Nephron (organoid): ENCODE results near the gene SEZ6L.

Experiments
- H3K27ac Mint-ChIP-seq, 3 experiments: 2 replicates each; pipeline ENCODE4 v1.8.0; 2020; ENCODE audit warnings: mixed read lengths in 3 of 3, mild to moderate bottlenecking in 2 of 3, moderate library complexity in 1 of 3
- H3K27me3 Mint-ChIP-seq: 2 replicates; pipeline ENCODE4 v1.8.0; 2021; ENCODE audit warnings: low read depth, mild to moderate bottlenecking, moderate library complexity, mixed read lengths
- H3K36me3 Mint-ChIP-seq: 2 replicates; pipeline ENCODE4 v1.8.0; 2020; ENCODE audit warnings: low read depth, mixed read lengths
- H3K4me1 Mint-ChIP-seq: 2 replicates; pipeline ENCODE4 v1.8.0; 2020; ENCODE audit warnings: mixed read lengths
- H3K4me3 Mint-ChIP-seq, 3 experiments: 2 replicates each; pipeline ENCODE4 v1.8.0; 2020; ENCODE audit warnings: mild to moderate bottlenecking in 3 of 3, mixed read lengths in 3 of 3, moderate library complexity in 2 of 3
- H3K9me3 Mint-ChIP-seq: 2 replicates; pipeline ENCODE4 v1.8.0; 2020; ENCODE audit warnings: mixed read lengths
- TF ChIP-seq, protein P1 (sequence below), 3 experiments: fragments of 200-600 bp; sonication (generic); IDR thresholded peaks; one replicate each; pipeline ENCODE4 v1.5.0; 2021; ENCODE audit warnings: antibody characterized with exemption in 3 of 3; ENCODE audit not compliant: unreplicated experiment in 3 of 3

Gene SEZ6L

DNA sequence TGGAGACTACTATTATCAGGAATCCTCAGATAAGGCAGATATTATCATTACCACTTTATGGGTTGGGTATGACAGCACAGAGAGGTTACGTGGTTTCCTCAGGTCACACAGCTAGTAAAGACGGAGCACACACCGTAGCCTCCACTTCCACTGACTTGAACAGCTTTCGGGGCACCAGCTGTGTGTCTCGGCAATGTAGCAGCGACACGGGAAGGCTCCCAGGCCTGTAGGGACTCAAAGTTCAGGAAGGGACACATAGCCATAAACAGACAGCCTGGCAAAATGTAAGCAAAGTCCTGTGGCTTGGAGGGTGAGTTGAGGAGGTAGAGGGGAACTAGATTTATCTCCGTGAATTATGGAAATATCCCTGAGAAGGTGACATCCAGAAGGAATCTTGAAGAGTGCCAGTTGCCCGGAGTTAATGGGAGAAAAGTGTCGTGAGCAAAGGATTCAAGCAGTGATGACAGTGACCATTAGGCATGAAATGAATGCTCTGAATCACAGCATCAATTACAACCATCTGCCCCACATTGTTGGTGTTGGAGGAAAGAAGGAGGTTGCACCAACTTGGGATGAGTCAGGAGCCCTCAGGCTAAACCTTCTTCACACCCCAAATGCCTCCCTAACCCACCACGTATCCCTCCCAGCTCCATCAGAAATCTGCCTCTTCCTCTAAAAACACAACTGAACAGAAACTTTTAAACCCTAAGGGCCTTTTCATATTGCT, 153.1 kb downstream of the SEZ6L start:
- Mint-ChIP-seq H3K27ac (no peak overlapping the region), H3K4me3 (no peak overlapping the region), H3K27me3 (peaks cover 21% of the 10 kb centered on the region), H3K9me3 (no peaks in the 10 kb centered on the region), H3K36me3 (no peaks in the 10 kb centered on the region), H3K4me1 (no peaks in the 10 kb centered on the region)
- TF ChIP-seq, protein P1, sequence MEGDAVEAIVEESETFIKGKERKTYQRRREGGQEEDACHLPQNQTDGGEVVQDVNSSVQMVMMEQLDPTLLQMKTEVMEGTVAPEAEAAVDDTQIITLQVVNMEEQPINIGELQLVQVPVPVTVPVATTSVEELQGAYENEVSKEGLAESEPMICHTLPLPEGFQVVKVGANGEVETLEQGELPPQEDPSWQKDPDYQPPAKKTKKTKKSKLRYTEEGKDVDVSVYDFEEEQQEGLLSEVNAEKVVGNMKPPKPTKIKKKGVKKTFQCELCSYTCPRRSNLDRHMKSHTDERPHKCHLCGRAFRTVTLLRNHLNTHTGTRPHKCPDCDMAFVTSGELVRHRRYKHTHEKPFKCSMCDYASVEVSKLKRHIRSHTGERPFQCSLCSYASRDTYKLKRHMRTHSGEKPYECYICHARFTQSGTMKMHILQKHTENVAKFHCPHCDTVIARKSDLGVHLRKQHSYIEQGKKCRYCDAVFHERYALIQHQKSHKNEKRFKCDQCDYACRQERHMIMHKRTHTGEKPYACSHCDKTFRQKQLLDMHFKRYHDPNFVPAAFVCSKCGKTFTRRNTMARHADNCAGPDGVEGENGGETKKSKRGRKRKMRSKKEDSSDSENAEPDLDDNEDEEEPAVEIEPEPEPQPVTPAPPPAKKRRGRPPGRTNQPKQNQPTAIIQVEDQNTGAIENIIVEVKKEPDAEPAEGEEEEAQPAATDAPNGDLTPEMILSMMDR (IDR thresholded peaks at IDR 0.05; ENCODE audit: unreplicated experiment in 3 of 3) = no peak

DNA sequence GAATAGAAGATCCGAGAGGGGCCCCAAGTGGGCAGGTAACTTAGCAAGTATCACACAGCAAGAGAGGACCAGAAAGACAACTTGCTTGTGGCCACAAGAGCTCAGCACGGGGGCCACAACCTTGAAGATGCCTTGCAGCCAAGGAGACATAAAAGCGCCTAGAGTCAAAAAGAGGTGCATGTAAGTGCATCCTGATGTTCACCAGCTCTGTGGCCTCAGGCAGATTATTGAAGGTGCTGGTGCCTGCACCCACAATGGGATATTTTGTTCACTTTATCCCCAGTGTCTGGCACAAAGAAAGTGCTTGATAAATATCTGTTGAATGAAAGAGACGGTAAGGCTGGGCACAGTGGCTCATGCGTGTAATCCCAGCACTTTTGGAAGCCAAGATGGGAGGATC, 153.8 kb downstream of the SEZ6L start:
- H3K4me3 Mint-ChIP-seq = no peak overlapping the region
- H3K27ac Mint-ChIP-seq = no peak overlapping the region
- no peaks in the 10 kb centered on the region for H3K4me1 Mint-ChIP-seq
- TF ChIP-seq, protein P1 (IDR thresholded peaks at IDR 0.05; ENCODE audit: unreplicated experiment in 3 of 3) = no peak
- peaks cover 21% of the 10 kb centered on the region for H3K27me3 Mint-ChIP-seq
- H3K36me3 Mint-ChIP-seq = no peaks in the 10 kb centered on the region
- no peaks in the 10 kb centered on the region for H3K9me3 Mint-ChIP-seq

DNA sequence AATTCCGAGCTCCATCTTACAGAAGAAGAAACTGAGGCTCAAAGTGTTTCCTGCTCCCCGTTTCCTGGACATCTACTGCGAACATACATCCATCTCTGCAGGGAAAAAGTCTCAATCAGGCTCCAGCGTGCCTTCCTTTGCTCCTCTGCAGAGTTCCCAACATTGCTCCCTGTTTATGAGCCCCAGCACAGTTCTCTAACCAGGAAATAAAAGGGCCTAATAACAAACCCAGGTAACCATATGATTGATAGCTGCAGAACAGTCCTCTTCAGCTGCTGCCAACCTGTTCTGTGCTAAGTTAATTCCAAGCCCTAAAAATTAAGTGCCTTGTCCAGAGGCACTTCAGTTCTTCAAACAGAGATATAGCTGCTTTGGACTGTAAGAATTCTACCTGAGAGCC, 154.9 kb downstream of the SEZ6L start:
- H3K27me3 Mint-ChIP-seq = peaks cover 27% of the 10 kb centered on the region
- H3K9me3 Mint-ChIP-seq = no peaks in the 10 kb centered on the region
- no peaks in the 10 kb centered on the region for H3K36me3 Mint-ChIP-seq
- TF ChIP-seq, protein P1 (IDR thresholded peaks at IDR 0.05; ENCODE audit: unreplicated experiment in 3 of 3) = no peak
- H3K4me3 Mint-ChIP-seq = no peak overlapping the region
- no peaks in the 10 kb centered on the region for H3K4me1 Mint-ChIP-seq
- H3K27ac Mint-ChIP-seq = no peak overlapping the region

DNA sequence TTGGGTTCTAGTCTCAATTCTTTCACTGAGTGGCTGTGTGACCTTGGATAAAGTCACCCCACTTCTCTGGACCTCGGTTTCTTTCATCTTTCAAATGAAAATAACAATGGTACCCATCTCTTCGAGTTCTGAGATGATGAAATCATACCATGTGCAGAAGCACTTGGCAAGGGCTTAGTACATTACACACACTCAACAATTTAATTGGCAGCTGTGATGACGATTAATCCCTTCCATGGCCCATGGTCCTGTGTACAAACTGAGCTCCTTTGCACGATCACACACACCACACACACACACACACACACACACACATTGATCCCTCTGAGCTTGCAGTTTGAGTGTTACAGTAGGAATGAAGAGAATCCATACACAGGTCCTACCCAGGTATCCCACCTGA, 156.4 kb downstream of the SEZ6L start:
- Mint-ChIP-seq H3K9me3 (no peaks in the 10 kb centered on the region), H3K27me3 (peaks cover 27% of the 10 kb centered on the region), H3K27ac (no peak overlapping the region), H3K4me3 (no peak overlapping the region), H3K36me3 (no peaks in the 10 kb centered on the region), H3K4me1 (no peaks in the 10 kb centered on the region)
- TF ChIP-seq, protein P1 (IDR thresholded peaks at IDR 0.05; ENCODE audit: unreplicated experiment in 3 of 3) = no peak

DNA sequence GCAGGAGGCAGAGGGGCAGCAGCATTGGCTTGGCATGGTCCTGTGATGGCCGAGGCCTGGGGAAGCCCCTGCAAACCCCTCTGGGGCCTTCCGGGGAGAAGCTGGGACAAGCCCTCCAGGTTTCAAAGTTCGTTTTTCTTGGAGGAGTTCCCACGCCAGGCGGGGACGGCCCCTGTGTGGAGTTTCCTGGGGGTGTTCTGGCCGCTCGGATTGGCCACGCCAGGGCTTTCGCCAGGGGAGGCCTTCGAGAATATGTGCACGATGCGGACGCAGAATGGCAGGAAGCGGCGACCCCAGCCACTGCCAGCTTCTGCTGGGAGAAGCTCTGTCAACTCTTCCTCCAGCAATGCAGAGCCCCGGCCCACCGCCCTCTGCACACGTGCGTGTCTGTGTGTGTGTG, 157.5 kb downstream of the SEZ6L start:
- Mint-ChIP-seq H3K4me3 (no peak overlapping the region), H3K27ac (no peak overlapping the region), H3K4me1 (no peaks in the 10 kb centered on the region), H3K27me3 (peaks cover 36% of the 10 kb centered on the region), H3K36me3 (no peaks in the 10 kb centered on the region), H3K9me3 (no peaks in the 10 kb centered on the region)
- TF ChIP-seq, protein P1 (IDR thresholded peaks at IDR 0.05; ENCODE audit: unreplicated experiment in 3 of 3) = no peak

DNA sequence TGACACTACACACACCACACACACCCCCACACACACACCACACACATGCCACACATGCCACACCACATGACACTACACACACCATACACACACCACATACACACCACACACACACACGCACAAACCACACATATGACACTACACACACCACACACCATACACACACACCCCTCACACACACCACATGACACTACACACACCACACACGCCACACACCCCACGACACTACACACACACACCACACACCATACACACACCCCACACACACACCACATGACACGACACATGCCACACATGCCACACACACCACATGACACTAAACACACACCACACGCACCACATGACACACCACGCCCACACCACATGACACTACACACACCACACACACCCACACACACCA, 158.0 kb downstream of the SEZ6L start:
- Mint-ChIP-seq H3K27ac (no peak overlapping the region), H3K36me3 (no peaks in the 10 kb centered on the region), H3K9me3 (no peaks in the 10 kb centered on the region), H3K4me3 (no peak overlapping the region), H3K27me3 (peaks cover 33% of the 10 kb centered on the region), H3K4me1 (no peaks in the 10 kb centered on the region)
- TF ChIP-seq, protein P1 (IDR thresholded peaks at IDR 0.05; ENCODE audit: unreplicated experiment in 3 of 3) = no peak
